HepG2 (cell line): ENCODE results near the gene CLCN2. TPM values are rescaled to one million over a fixed set of nuclear protein-coding genes. Genes with fewer than 3 reads are reported as not detected.
A peak's percentile ranks its signal among the peaks of the same experiment; 100 is the strongest.

Experiments used
- DR1 ChIP-seq: sonication (generic); formaldehyde crosslinking; IDR thresholded peaks from 2 replicates; pipeline ENCODE4 v1.8.0; 2021; ENCODE audit warnings: mild to moderate bottlenecking, missing genetic modification reagents, inconsistent platforms
- FIP1L1 ChIP-seq: fragments of 200-400 bp; formaldehyde crosslinking; IDR thresholded peaks from 2 replicates; pipeline ENCODE4 v1.6.1; 2018; ENCODE audit warnings: low read depth, mild to moderate bottlenecking, low read length, moderate library complexity, borderline replicate concordance; ENCODE audit not compliant: insufficient read depth
- FOXC1 ChIP-seq: sonication (generic); formaldehyde crosslinking; IDR thresholded peaks from 2 replicates; pipeline ENCODE4 v1.8.0; 2022; ENCODE audit warnings: mild to moderate bottlenecking, missing genetic modification reagents, borderline replicate concordance
- HNRNPK ChIP-seq: fragments of 200-400 bp; formaldehyde crosslinking; IDR thresholded peaks from 2 replicates; pipeline ENCODE4 v1.6.1; 2018; ENCODE audit warnings: low read length, low read depth, moderate library complexity, mild to moderate bottlenecking; ENCODE audit not compliant: poor library complexity, severe bottlenecking
- RNF2 ChIP-seq: fragments of 450-650 bp; conservative IDR thresholded peaks from 2 replicates; pipeline ENCODE4 v1.6.1; 2016; ENCODE audit warnings: low read depth
- ZNF160 ChIP-seq: sonication (generic); formaldehyde crosslinking; IDR thresholded peaks from 2 replicates; pipeline ENCODE4 v1.8.0; 2022; ENCODE audit warnings: mild to moderate bottlenecking, inconsistent platforms, missing genetic modification reagents
- ZNF510 ChIP-seq: sonication (generic); formaldehyde crosslinking; IDR thresholded peaks from 2 replicates; pipeline ENCODE4 v1.4.0; 2020; ENCODE audit warnings: low read depth, mild to moderate bottlenecking, missing genetic modification reagents
- ZNF550 ChIP-seq: sonication (generic); formaldehyde crosslinking; IDR thresholded peaks from 2 replicates; pipeline ENCODE4 v1.4.0; 2020; ENCODE audit warnings: mild to moderate bottlenecking, missing genetic modification reagents, borderline replicate concordance
- ZNF839 ChIP-seq: sonication (generic); formaldehyde crosslinking; IDR thresholded peaks from 2 replicates; pipeline ENCODE4 v1.4.0; 2020; ENCODE audit warnings: missing genetic modification reagents, mild to moderate bottlenecking, borderline replicate concordance
- polyA plus RNA-seq, 8 experiments: library from polyadenylated mRNA; depleted of rRNA in 3 of 8; stranded (reverse) in 7 of 8; unstranded in 1 of 8; fragments of >200 nt; fragmentation: Illumina TruSeq in 4 of 8; extraction: Trizol in 4 of 8; gene quantifications; 2 replicates each; pipeline versions ENCODE4 v1.2.1 to v1.2.3, GENCODE V29; 2011 to 2016; ENCODE audit warnings: low read depth in 4 of 8, missing spikeins in 1 of 8, mixed read lengths in 1 of 8; ENCODE audit not compliant: insufficient read depth in 1 of 8
- total RNA-seq, 5 experiments: library from RNA; depleted of rRNA; stranded (reverse); fragments of >200 nt; fragmentation: Illumina TruSeq; extraction: Trizol; gene quantifications; 2 replicates each; pipeline ENCODE4 v1.2.3, GENCODE V29; 2016; ENCODE audit warnings: low read depth in 1 of 5
- TF ChIP-seq, protein P1 (sequence below): IDR thresholded peaks from 2 replicates; pipeline ENCODE4 v1.6.1; 2012; ENCODE audit warnings: low read length, improper control_type of control experiment
- TF ChIP-seq, protein P2 (sequence below): IDR thresholded peaks from 2 replicates; pipeline ENCODE4 v1.4.0; 2020; ENCODE audit warnings: mild to moderate bottlenecking, missing genetic modification reagents
- TF ChIP-seq, protein P3 (sequence below): IDR thresholded peaks from 2 replicates; pipeline ENCODE4 v1.6.1; 2016; ENCODE audit warnings: low read depth, borderline replicate concordance
- TF ChIP-seq, protein P4 (sequence below), 2 experiments: sonication (generic) in 1 of 2; formaldehyde crosslinking in 1 of 2; IDR thresholded peaks; 2 replicates each; pipeline versions ENCODE4 v1.6.1 to v1.9.0; 2014 to 2022; ENCODE audit warnings: antibody characterized with exemption in 1 of 2, borderline replicate concordance in 1 of 2, inconsistent platforms in 1 of 2, low read depth in 1 of 2, missing genetic modification reagents in 1 of 2

Gene CLCN2
- total and polyA plus RNA-seq, 2 of the 13 experiments (the other 11 are each of a cell fraction or from before 2014, with no cell fraction given), result 11.4 to 13.5 TPM

DNA sequence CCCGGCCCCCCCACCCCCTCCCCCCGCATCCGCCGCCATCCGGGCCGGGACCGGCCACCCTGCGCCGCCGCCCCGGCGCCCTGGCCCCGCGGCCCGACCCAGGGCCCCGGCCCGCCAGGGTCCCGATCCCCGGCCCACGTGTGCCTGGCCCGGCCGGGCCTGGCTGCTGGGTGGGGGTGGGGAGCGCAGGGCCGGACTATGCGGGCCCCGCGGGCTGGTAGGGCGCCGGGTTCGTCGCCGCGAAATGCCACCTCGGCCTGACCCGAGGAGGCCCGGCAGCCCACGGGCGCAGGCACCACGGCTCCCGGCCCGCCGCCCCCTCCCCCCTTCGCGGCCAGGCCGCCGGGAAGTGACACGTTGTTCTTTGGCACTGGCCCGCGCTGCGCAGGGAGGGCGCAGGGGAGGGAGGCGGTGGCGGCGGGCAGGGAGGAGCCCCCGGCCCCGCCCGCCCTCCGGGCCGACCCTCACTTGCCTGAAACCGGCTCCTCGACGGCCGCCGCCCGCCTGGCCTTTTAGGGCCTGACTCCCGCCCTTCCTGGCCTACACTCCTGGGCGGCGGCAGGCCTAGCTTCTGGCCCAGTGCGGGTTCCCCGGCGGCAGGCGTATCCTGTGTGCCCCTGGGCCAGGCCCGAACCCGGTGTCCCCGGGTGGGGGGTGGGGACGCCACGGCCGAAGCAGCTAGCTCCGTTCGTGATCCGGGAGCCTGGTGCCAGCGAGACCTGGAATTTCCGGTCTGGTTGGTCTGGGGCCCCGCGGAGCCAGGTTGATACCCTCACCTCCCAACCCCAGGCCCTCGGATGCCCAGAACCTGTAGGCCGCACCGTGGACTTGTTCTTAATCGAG is 46.5 kb downstream of the CLCN2 start (continued):
- TF ChIP-seq DR1 (CRISPR knock-in tag), result peak; percentile 52; the same call in 1 of the 2 replicates
- TF ChIP-seq, protein P1, sequence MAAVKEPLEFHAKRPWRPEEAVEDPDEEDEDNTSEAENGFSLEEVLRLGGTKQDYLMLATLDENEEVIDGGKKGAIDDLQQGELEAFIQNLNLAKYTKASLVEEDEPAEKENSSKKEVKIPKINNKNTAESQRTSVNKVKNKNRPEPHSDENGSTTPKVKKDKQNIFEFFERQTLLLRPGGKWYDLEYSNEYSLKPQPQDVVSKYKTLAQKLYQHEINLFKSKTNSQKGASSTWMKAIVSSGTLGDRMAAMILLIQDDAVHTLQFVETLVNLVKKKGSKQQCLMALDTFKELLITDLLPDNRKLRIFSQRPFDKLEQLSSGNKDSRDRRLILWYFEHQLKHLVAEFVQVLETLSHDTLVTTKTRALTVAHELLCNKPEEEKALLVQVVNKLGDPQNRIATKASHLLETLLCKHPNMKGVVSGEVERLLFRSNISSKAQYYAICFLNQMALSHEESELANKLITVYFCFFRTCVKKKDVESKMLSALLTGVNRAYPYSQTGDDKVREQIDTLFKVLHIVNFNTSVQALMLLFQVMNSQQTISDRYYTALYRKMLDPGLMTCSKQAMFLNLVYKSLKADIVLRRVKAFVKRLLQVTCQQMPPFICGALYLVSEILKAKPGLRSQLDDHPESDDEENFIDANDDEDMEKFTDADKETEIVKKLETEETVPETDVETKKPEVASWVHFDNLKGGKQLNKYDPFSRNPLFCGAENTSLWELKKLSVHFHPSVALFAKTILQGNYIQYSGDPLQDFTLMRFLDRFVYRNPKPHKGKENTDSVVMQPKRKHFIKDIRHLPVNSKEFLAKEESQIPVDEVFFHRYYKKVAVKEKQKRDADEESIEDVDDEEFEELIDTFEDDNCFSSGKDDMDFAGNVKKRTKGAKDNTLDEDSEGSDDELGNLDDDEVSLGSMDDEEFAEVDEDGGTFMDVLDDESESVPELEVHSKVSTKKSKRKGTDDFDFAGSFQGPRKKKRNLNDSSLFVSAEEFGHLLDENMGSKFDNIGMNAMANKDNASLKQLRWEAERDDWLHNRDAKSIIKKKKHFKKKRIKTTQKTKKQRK, result no peak
- no peak for TF ChIP-seq RNF2
- TF ChIP-seq, protein P2, sequence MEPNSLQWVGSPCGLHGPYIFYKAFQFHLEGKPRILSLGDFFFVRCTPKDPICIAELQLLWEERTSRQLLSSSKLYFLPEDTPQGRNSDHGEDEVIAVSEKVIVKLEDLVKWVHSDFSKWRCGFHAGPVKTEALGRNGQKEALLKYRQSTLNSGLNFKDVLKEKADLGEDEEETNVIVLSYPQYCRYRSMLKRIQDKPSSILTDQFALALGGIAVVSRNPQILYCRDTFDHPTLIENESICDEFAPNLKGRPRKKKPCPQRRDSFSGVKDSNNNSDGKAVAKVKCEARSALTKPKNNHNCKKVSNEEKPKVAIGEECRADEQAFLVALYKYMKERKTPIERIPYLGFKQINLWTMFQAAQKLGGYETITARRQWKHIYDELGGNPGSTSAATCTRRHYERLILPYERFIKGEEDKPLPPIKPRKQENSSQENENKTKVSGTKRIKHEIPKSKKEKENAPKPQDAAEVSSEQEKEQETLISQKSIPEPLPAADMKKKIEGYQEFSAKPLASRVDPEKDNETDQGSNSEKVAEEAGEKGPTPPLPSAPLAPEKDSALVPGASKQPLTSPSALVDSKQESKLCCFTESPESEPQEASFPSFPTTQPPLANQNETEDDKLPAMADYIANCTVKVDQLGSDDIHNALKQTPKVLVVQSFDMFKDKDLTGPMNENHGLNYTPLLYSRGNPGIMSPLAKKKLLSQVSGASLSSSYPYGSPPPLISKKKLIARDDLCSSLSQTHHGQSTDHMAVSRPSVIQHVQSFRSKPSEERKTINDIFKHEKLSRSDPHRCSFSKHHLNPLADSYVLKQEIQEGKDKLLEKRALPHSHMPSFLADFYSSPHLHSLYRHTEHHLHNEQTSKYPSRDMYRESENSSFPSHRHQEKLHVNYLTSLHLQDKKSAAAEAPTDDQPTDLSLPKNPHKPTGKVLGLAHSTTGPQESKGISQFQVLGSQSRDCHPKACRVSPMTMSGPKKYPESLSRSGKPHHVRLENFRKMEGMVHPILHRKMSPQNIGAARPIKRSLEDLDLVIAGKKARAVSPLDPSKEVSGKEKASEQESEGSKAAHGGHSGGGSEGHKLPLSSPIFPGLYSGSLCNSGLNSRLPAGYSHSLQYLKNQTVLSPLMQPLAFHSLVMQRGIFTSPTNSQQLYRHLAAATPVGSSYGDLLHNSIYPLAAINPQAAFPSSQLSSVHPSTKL (CRISPR knock-in tag), result no peak
- no peak for TF ChIP-seq ZNF550 (CRISPR knock-in tag)
- TF ChIP-seq ZNF510 (CRISPR knock-in tag), result 0 out of 2 replicates have a peak, but pooled peaks have one; percentile 26
- TF ChIP-seq, protein P3, sequence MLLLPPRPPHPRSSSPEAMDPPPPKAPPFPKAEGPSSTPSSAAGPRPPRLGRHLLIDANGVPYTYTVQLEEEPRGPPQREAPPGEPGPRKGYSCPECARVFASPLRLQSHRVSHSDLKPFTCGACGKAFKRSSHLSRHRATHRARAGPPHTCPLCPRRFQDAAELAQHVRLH (CRISPR knock-in tag), result 0 out of 2 replicates have a peak, but pooled peaks have one; percentile 26
- TF ChIP-seq ZNF839 (CRISPR knock-in tag), result no peak
- no peak for TF ChIP-seq HNRNPK
- no peak for TF ChIP-seq ZNF160 (CRISPR knock-in tag)
- no peak for TF ChIP-seq FOXC1
- TF ChIP-seq FIP1L1, result no peak
- TF ChIP-seq, protein P4, sequence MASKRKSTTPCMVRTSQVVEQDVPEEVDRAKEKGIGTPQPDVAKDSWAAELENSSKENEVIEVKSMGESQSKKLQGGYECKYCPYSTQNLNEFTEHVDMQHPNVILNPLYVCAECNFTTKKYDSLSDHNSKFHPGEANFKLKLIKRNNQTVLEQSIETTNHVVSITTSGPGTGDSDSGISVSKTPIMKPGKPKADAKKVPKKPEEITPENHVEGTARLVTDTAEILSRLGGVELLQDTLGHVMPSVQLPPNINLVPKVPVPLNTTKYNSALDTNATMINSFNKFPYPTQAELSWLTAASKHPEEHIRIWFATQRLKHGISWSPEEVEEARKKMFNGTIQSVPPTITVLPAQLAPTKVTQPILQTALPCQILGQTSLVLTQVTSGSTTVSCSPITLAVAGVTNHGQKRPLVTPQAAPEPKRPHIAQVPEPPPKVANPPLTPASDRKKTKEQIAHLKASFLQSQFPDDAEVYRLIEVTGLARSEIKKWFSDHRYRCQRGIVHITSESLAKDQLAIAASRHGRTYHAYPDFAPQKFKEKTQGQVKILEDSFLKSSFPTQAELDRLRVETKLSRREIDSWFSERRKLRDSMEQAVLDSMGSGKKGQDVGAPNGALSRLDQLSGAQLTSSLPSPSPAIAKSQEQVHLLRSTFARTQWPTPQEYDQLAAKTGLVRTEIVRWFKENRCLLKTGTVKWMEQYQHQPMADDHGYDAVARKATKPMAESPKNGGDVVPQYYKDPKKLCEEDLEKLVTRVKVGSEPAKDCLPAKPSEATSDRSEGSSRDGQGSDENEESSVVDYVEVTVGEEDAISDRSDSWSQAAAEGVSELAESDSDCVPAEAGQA (IDR thresholded peaks at IDR 0.05; ENCODE audit: low read depth), result no peak; the same call in 1 of the 2 replicates
- TF ChIP-seq, protein P4 (CRISPR knock-in tag; IDR thresholded peaks at IDR 0.05; ENCODE audit: borderline replicate concordance), result peak; percentile 37; the same call in 1 of the 2 replicates
